ENCODE measurements around the gene HDC.

DNA sequence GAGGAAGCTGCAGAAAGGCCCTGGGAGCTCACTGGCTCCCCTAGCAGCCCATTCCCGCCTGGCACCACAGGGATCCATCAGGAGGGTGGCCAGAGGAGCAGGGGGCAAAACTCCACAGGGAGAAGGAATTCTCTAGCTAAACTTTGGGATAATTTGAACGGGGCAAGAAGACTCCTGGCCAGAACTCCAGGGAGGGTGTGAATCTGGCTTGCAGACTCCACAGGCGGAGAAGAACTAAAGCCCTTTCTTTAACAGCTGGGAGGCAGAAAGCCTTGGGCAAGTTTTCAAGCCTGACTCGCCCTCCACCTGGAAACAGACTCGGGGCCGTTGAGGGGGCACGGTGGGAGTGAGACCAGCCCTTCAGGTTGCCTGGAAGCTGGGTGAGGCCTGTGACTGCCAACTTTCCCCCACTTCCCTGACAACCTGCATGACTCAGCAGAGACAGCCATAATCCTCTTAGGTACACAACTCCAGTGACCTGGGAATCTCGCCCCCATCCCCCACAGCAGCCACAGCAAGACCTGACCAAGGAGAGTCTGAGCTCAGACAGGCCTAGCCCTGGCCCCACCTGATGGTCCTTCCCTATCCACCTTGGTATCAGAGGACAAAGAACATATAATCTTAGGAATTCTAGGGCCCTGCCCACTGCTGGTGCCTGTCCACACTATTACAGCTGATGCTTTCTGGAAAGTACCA, 54.9 kb downstream of the HDC start:
- TF ChIP-seq CTCF (IDR thresholded peaks at IDR 0.05; ENCODE audit: low read length) (no peak), EZH2phosphoT487 (IDR thresholded peaks at IDR 0.05; ENCODE audit: low read length) (no peak), EZH2 (optimal IDR thresholded peaks at IDR 0.05; ENCODE audit: low read depth, low read length) (no peak)

Measured in MM.1S (cell line).